Esophagus (tissue), 2 donors: ENCODE results near the gene CDYL2. TPM values are rescaled to one million over a fixed set of nuclear protein-coding genes. Genes with fewer than 3 reads are reported as not detected.

Source experiments
- H3K27ac ChIP-seq, 2 donors: one replicate each; pipeline ENCODE4 v1.5.1; 2013; ENCODE audit warnings: low read depth in 2 of 2, mild to moderate bottlenecking in 2 of 2, inconsistent platforms in 1 of 2, low read length in 1 of 2, moderate library complexity in 1 of 2
- H3K27me3 ChIP-seq, 2 donors: one replicate each; pipeline ENCODE4 v1.6.1; 2013; ENCODE audit warnings: low read length in 2 of 2, control low read depth in 1 of 2, mild to moderate bottlenecking in 1 of 2; ENCODE audit not compliant: insufficient read depth in 2 of 2, control insufficient read depth in 1 of 2
- H3K36me3 ChIP-seq, 2 donors: one replicate each; pipeline ENCODE4 v1.6.1; 2013; ENCODE audit warnings: low read length in 1 of 2; ENCODE audit not compliant: control insufficient read depth in 2 of 2, insufficient read depth in 2 of 2
- H3K4me1 ChIP-seq, 2 donors: one replicate each; pipeline ENCODE4 v1.6.1; 2013; ENCODE audit warnings: low read length in 1 of 2; ENCODE audit not compliant: control insufficient read depth in 2 of 2, insufficient read depth in 2 of 2
- H3K4me3 ChIP-seq, 2 donors: one replicate each; pipeline ENCODE4 v1.5.1; 2013; ENCODE audit warnings: low read length in 2 of 2, mild to moderate bottlenecking in 2 of 2, low read depth in 1 of 2, moderate library complexity in 1 of 2
- H3K9me3 ChIP-seq, 2 donors: one replicate each; pipeline ENCODE4 v1.6.1; 2013; ENCODE audit warnings: mild to moderate bottlenecking in 2 of 2, low read depth in 1 of 2, low read length in 1 of 2, moderate library complexity in 1 of 2; ENCODE audit not compliant: control insufficient read depth in 2 of 2, insufficient read depth in 1 of 2
- WGBS, 2 donors: extraction: QIAGEN DNeasy Blood & Tissue Kit; methylation state at CpG; one replicate each; pipeline ENCODE4 v1.1.7; 2013; 5-methylcytosine and 5-hydroxymethylcytosine counted together
- polyA plus RNA-seq, 2 donors: library from polyadenylated mRNA; stranded (reverse); fragments of 200-250 nt; gene quantifications; one replicate each; pipeline ENCODE4 v1.2.3, GENCODE V29; 2013
- donor health status: healthy with polysubstance abuse.
- donor health status: Bipolar disorder and iron deficiency.

CDYL2 gene
- polyA plus RNA-seq, 2 donors, result 0.39 to 0.65 TPM

GRCh38 chr16:80837533-80838147 is 33.2 kb upstream of the CDYL2 start:
- H3K36me3 ChIP-seq, result no peaks in the 10 kb centered on the region
- H3K9me3 ChIP-seq, result no peaks in the 10 kb centered on the region
- WGBS, 2 donors, result 73 to 80% methylated on average over 9 of the region's 9 CpGs
- H3K27me3 ChIP-seq, result peaks cover 0 to 4% of the 10 kb centered on the region in 2 donors
- H3K4me3 ChIP-seq, result no peak overlapping the region
- no peak overlapping the region for H3K27ac ChIP-seq
- H3K4me1 ChIP-seq, result no peaks in the 10 kb centered on the region

- no peak overlapping the region for H3K27ac ChIP-seq
- H3K36me3 ChIP-seq, result no peaks in the 10 kb centered on the region
- H3K4me1 ChIP-seq, result no peaks in the 10 kb centered on the region
- H3K9me3 ChIP-seq, result no peaks in the 10 kb centered on the region
- H3K27me3 ChIP-seq, result peaks cover 0 to 7% of the 10 kb centered on the region in 2 donors
- H3K4me3 ChIP-seq, result no peak overlapping the region
- WGBS, 2 donors, result 68 to 74% methylated on average over 4 of the region's 4 CpGs
Observed at GRCh38 chr16:80836846-80837245, 32.4 kb upstream of the CDYL2 start.

GRCh38 chr16:80836202-80836601 is 31.8 kb upstream of the CDYL2 start:
- Histone ChIP-seq H3K27me3 (peaks cover 0 to 7% of the 10 kb centered on the region in 2 donors), H3K9me3 (no peaks in the 10 kb centered on the region), H3K4me3 (no peak overlapping the region), H3K36me3 (no peaks in the 10 kb centered on the region), H3K27ac (no peak overlapping the region), H3K4me1 (no peaks in the 10 kb centered on the region)
- 69 to 72% methylated on average over 5 of the region's 5 CpGs for WGBS, 2 donors

- no peaks in the 10 kb centered on the region for H3K4me1 ChIP-seq
- no peaks in the 10 kb centered on the region for H3K9me3 ChIP-seq
- H3K4me3 ChIP-seq, result no peak overlapping the region
- H3K27ac ChIP-seq, result no peak overlapping the region
- WGBS, 2 donors, result 89 to 93% methylated on average over 1 of the region's 1 CpG
- no peaks in the 10 kb centered on the region for H3K36me3 ChIP-seq
- peaks cover 0 to 3% of the 10 kb centered on the region in 2 donors for H3K27me3 ChIP-seq
Observed at GRCh38 chr16:80831039-80831438, 26.6 kb upstream of the CDYL2 start.

- peaks cover 0 to 3% of the 10 kb centered on the region in 2 donors for H3K27me3 ChIP-seq
- no peaks in the 10 kb centered on the region for H3K9me3 ChIP-seq
- no peak overlapping the region for H3K4me3 ChIP-seq
- no peaks in the 10 kb centered on the region for H3K4me1 ChIP-seq
- WGBS, 2 donors, result 53 to 59% methylated on average over 4 of the region's 4 CpGs
- no peaks in the 10 kb centered on the region for H3K36me3 ChIP-seq
- H3K27ac ChIP-seq, result no peak overlapping the region
Observed at GRCh38 chr16:80828495-80828894, 24.1 kb upstream of the CDYL2 start.

GRCh38 chr16:80827007-80827406 is 22.6 kb upstream of the CDYL2 start:
- Histone ChIP-seq H3K27me3 (no peaks in the 10 kb centered on the region), H3K9me3 (no peaks in the 10 kb centered on the region), H3K27ac (no peak overlapping the region), H3K4me3 (no peak overlapping the region), H3K4me1 (no peaks in the 10 kb centered on the region), H3K36me3 (no peaks in the 10 kb centered on the region)
- 10 to 11% methylated on average over 1 of the region's 1 CpG for WGBS, 2 donors

GRCh38 chr16:80825365-80825758 is 21.0 kb upstream of the CDYL2 start:
- WGBS, 2 donors, result 93 to 95% methylated on average over 1 of the region's 1 CpG

GRCh38 chr16:80824623-80825364 is 20.4 kb upstream of the CDYL2 start:
- Histone ChIP-seq H3K27ac (no peak overlapping the region), H3K4me1 (no peaks in the 10 kb centered on the region), H3K36me3 (no peaks in the 10 kb centered on the region), H3K27me3 (no peaks in the 10 kb centered on the region), H3K4me3 (no peak overlapping the region), H3K9me3 (no peaks in the 10 kb centered on the region)
- WGBS, 2 donors, result 23 to 25% methylated on average over 5 of the region's 5 CpGs

More at GRCh38 chr16:80825365-80825758, 21.0 kb upstream of the CDYL2 start:
- no peak overlapping the region for H3K4me3 ChIP-seq
- H3K27ac ChIP-seq, result no peak overlapping the region
- H3K36me3 ChIP-seq, result no peaks in the 10 kb centered on the region
- H3K4me1 ChIP-seq, result no peaks in the 10 kb centered on the region
- no peaks in the 10 kb centered on the region for H3K9me3 ChIP-seq
- no peaks in the 10 kb centered on the region for H3K27me3 ChIP-seq

- Histone ChIP-seq H3K4me3 (no peak overlapping the region), H3K27me3 (no peaks in the 10 kb centered on the region), H3K36me3 (no peaks in the 10 kb centered on the region), H3K27ac (no peak overlapping the region), H3K4me1 (no peaks in the 10 kb centered on the region), H3K9me3 (no peaks in the 10 kb centered on the region)
- 89 to 91% methylated on average over 2 of the region's 2 CpGs for WGBS, 2 donors
Observed at GRCh38 chr16:80819988-80820387, 15.6 kb upstream of the CDYL2 start.

- Histone ChIP-seq H3K4me1 (no peaks in the 10 kb centered on the region), H3K27ac (no peak overlapping the region), H3K36me3 (no peaks in the 10 kb centered on the region), H3K4me3 (no peak overlapping the region), H3K9me3 (no peaks in the 10 kb centered on the region), H3K27me3 (no peaks in the 10 kb centered on the region)
- WGBS, 2 donors, result 79 to 83% methylated on average over 7 of the region's 7 CpGs
Observed at GRCh38 chr16:80816356-80816755, 12.0 kb upstream of the CDYL2 start.
